HG02943 (cell line): ENCODE results near the gene UBE2S.
A peak's percentile ranks its signal among the peaks of the same experiment; 100 is the strongest.

Experiments used
- ATAC-seq: cut with Tn5 transposase; IDR thresholded peaks from one replicate; pipeline ENCODE4 v1.9.1; 2021; ENCODE audit warnings: mild to moderate bottlenecking, low read depth, moderate library complexity; ENCODE audit not compliant: unreplicated experiment

Gene UBE2S

DNA sequence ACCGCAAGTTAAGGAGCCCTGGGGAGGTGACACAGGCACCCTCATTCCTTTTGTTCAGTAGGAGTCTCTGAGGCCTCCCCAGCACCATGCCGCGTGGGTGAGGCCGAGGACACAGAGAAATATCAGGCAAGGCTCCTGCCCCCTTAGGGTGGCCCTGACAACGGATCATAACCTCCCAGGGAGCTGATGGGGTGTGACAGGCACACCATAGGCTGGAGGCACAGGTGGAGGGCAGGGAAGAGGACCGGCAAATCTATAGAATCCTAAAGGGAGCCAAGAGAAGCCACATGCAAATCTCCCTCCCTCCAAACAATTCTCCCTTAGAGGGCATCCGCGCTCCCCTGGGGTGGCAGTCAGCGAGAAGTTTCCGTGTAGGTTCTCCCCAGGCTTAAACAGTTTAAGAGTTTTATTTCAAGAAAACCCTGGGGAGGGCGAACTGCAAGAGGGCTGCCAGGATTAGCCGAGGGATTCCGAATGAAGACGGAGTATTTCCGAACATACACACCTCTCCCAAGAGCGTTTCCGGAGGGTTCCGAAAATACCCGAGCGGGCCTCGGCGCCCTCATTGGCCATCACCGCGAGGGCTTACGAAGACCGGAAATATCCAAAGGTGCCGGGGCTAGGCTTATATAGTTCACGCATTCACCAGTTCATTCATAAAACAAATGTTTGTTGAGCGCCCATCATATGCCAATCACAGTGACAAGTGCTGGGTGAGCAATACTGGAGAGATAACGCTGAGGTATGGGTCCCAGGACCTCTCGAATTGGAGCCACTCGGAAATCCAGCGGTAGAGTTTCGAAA lies 22.5 kb downstream of the UBE2S start:
- ATAC-seq: peak; percentile 56

DNA sequence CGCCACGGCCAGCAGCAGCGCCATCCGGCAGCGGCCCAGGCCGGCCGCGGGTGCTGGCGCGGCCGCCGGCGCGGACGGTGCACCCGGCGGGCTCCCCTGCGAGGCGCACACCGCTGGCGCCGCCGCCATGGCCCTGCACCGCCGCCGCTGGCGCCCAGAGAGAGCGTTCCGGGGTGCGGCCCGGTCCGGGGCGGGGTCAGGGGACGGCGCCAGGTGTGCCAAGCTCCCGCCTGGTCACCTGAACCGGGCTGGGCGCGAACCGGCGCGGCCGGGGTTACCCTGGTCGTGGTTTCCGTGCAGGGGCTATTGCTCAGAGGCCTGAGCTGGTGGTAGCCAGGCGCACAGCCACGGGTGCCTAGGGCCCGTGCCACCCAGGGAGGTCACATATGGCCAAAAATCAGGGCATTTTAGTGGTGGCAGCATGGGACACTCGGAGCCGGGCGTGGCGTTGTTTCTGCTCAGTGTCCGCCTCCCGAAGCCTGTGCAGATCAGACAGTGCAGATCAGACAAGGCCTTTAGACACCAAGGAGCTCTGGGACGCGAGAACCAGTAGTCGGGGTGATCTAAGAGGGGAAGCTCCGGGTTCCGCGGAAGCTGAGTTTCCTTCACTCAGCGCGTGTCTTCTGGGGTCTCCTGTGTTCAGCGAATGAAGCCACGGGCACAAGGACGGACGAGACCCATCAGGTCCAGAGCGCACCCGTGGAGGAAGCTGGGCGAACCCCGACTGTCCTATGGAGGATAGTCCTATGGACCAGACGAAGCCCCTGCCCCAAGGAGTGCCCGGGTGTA lies 23.3 kb downstream of the UBE2S start, which contains the start of gene TMEM238:
Gene TMEM238, minus strand, starts transcription at position 162 of the 789 bp plus-strand sequence. Its CDS starts 33 bp downstream, at position 129.
- ATAC-seq: no peak

DNA sequence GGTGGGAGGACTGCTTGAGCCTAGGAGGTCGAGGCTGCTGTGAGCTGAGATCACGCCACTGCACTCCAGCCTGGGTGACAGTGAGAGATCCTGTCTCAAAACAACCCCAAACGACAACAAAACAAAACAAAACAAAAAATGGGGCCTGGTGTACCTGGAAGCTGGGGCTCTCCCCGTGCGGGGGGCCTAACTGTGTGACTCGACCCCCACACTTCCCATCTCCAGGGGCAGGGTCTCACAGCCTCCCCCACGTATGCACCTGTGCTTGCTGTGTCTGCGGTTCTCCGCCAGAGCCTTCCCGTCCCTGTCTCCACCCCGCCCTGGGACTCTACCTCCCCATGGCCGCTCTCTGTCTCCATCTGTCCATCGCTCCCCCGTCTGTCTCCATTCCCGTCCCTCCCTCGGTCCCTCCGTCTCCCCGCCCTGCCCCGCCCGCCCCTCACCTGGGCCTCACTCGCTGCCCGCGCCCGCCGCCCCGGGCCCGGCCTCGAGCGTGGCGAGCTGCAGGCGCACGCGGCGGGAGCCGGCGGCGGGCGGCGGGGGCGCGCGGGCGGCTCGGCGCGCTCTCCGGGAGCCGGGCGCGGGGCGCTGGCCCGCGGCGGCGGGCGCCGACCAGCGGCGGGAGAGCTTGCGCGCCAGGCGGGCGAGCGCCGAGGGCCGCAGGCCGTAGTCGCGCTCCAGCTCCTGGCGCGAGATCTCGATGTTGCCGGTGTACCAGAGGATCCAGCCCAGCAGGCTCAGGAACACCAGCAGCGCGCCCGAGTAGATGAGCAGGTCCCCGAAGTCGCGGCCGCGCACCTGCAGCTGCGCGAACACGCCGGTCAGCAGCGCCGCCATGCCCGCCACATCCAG lies 24.1 kb downstream of the UBE2S start:
- no peak for ATAC-seq

DNA sequence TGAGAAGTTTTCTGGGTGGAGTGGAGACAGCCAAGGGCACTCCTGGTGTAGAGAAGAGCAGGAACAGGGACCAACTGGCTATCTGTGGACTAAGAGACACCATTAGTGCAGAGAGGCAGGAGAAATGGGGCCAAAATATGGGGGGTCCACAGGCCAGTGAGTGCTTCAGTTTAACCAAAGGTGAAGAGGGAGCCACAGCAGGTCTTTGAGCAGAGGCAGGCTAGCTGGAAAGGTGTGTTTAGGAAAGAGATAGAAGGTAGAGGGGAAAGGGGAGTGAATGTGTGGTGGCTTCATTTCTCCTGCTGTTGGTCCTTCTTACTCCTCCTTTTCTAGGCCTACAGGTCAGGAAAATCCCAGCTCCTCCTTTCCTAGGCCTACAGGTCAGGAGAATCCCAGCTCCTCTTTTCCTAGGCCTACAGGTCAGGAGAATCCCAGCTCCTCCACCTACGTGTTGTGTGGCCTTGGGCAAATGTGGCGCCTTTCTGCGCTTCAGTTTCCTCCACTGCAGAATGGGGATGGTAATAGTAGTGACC lies 25.0 kb downstream of the UBE2S start:
- no peak for ATAC-seq

DNA sequence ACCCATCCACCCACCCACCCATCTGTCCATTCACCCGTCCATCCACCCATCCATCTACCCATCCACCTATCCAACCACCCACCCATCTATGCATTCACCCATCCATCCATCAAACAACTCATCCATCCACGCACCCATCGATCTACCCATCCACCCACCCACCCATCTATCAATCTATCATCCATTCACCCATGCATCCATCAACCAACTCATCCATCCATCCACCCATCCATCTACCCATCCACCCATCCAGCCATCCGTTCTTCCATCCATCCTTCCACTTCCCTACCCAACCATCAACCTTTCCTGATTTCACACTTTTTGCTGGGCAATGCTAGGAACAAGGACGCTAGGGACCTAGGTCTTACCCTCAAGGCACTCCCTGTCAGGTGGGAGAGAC lies 25.6 kb downstream of the UBE2S start:
- ATAC-seq: no peak

DNA sequence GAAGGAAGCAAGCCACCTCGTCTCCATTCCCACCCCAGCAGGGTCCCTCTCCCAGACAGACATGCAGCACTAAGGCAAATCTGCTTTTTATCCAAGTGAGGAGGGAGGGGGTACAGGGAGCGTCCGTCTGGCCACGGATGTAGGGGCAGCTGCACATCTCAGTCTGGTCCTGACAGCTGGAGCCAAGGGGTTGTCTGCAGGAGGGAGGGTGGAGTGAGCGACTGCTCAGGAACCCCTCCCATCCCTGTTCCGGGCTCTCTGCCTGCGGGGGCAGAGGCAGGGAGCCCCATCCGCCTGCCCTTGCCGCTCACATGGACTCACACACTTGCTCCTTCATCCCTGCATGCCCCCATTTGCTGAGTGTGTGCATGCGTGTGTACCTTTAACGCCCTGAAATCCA lies 28.4 kb downstream of the UBE2S start:
- no peak for ATAC-seq

DNA sequence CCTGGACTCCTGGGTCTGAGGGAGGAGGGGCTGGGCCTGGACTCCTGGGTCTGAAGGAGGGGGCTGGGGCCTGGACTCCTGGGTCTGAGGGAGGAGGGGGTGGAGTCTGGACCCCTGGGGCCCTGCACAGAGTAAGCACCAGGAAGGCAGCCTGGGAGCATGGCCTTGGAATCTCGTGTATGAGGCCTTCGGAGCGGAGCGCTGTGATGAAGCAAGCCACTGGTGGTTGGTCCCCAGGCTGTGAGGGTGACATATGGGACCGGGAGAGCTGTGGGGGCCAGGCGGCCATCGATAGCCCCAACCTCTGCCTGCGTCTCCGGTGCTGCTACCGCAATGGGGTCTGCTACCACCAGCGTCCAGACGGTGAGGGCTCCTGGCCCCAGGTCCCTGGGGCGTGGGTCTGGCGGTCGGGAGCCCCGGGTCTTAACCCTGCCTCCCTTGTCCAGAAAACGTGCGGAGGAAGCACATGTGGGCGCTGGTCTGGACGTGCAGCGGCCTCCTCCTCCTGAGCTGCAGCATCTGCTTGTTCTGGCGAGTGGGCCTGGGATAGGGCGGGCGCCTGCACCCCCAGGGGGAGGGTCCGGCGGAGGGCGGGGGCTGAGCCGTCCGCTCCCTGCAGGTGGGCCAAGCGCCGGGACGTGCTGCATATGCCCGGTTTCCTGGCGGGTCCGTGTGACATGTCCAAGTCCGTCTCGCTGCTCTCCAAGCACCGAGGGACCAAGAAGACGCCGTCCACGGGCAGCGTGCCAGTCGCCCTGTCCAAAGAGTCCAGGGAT lies 30.0 kb downstream of the UBE2S start:
- ATAC-seq: no peak

DNA sequence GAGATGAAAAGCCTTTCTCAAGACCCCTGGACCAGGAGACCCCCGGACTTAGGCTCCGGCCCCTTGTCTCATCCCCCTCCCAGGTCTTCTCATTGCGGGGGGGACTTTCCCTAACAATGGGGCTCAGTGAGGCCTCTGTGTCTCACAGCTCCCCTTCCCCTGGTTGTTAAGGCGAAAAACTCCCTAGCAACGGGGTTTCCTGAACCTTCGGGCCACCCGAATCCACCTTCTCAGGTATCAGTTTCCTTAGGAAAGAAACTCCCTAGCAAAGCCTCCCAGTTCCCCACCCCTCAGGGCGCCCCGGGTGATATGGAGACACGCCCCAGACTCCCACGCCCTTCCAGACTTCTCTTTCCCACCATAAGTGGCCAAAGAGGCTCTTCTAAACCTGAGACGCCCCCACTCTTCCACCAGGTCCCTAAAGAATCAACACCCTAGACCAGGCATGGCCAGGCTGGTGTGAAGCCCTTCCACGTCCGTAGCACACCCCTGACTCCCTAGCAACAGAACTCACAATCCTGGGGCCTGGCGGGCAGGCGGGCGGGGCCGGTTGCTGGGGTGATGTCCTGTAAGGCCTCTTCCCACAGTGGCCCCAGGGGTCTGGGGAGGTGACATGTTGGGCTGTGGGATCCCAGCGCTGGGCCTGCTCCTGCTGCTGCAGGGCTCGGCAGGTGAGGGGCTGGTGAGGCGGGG lies 31.2 kb downstream of the UBE2S start, which contains the start of gene TMEM190:
Gene TMEM190, plus strand, starts transcription at position 586 of the 693 bp plus-strand sequence. Its CDS starts 28 bp downstream, at position 614.
- no peak for ATAC-seq

DNA sequence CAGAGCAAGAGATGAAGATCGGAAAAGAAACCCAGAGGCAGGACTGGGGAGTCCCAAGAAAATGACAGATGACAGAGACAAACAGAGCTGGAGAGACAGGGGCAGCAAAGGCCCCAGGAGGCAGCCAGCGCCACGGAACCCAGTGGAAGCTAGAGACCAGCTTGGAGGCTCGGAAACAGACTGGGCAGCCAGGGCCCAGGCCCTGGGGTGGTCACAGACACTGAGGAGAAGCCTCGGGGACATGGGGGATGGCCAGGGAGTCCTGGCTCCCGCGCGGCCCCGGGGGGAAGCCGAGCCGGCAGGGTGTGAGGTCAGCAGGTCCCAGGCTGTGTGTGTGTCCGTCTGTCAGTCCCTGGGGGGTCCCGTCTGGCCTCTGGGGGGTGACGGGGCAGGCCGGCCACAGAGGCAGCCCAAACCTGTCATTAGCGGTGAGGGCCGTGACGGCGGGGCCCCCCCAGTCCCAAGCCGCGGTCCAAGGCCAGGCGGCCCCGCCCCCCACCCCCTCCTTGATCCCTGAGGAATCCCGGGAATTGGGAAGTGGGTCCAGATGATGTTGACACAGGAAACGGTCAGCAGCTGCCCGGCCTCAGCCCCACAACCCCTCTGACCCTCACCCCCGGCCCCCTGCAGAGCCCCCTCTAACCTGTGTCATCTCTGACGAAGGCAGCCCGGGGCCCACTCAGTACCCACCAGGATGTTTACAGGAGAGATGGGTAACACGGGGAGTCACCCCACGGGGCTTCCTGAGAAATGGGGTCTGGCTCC lies 33.4 kb downstream of the UBE2S start:
- ATAC-seq: no peak

DNA sequence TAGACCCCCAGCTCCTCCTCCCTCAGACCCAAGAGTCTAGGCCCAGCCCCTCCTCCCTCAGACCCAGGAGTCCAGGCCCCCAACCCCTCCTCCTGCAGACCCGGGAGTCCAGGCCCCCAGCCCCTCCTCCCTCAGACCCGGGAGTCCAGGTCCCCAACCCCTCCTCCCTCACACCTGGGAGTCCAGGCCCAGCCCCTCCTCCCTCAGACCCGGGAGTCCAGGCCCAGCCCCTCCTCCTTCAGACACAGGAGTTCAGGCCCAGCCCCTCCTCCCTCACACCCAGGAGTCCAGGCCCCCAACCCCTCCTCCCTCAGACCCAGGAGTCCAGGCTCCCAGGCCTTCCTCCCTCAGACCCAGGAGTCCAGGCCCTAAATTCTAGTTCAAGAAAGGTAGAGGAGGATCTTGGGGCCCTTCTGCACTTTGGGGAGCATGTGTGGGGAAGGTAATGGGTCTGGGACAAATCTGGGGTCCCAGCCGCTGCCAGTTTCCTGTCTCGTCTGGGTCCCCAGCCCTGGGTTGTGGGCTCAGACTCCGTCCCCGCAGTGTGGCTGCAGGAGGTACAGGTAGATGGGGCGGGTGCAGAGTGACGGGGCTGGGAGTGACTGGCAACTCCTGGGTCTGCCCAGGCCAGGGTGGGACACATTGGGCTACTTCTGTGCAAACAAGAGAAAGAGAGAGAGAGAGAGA lies 34.1 kb downstream of the UBE2S start:
- ATAC-seq: no peak

DNA sequence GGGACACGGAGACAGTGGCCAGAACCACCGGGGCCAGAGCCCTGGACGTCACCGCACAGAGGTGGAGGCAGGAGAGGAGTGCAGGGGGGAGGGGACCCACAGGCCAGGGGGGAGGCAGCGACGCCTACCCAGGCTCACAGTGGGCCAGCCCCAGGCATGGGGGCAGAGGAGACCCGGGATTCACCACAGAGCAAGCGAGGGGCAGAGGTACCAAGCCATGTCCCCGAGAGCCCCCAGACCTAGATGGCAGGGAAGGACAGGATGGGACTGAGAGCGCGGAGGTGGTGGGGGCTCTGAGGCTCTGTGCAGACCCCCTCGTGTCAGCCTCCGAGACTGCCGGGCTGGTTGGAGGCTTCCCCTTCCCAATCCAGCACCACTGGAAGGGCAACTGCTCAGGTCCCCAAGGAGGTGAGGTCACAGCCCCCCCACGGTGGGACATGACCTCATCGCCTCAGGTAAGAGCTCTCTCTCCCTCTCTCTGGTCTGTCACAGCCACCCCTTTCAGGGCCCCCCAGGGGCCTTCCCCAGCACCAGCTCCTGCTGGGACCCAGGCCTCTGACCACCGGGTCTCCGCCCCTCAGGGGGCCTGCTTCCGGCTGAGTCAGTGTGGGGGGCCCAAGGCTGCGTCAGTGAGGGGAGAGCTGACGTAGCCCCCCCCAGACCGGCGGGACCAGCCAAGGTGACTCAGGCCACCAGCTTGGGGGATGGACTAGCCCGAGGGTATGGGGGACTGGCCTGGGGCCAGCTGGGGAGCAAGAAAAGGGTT lies 35.1 kb downstream of the UBE2S start:
- ATAC-seq: no peak

DNA sequence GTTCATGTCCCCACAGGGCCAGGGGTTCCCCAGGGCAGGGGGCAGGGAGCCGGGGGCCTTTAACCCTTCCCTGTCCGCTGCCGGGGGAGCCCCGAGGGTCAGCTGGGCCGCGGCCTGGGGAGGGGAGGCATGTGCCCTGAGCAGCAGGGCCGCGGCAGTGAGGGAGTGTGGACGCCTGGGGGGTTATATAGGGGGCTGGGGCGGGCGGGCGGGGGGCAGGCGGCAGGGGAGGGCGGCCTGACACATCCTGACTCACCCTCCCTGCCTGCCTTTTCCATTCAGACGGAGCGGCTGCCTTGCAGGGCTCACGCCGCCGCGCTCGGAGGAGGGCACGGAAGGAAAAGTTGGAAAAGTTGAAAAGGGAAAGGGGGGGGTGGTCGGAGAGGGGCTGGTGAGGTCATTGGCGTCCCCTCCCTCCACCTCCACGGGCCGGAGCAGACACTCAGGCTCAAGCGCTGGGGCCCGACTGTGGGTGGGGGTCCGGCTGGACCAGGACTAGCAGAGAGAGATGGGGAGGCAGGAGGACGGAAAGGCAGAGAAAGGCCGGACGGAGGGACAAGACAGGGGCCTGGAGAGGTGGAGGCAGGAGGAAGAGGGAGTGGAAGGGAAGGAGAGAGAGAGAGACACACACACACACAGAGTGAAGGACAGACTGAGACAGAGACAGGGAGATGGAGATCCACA lies 37.1 kb downstream of the UBE2S start, which contains the start of gene IL11:
Gene IL11, minus strand, starts transcription at position 159 of the 684 bp plus-strand sequence. Its CDS starts 153 bp downstream, at position 6.
- no peak for ATAC-seq

DNA sequence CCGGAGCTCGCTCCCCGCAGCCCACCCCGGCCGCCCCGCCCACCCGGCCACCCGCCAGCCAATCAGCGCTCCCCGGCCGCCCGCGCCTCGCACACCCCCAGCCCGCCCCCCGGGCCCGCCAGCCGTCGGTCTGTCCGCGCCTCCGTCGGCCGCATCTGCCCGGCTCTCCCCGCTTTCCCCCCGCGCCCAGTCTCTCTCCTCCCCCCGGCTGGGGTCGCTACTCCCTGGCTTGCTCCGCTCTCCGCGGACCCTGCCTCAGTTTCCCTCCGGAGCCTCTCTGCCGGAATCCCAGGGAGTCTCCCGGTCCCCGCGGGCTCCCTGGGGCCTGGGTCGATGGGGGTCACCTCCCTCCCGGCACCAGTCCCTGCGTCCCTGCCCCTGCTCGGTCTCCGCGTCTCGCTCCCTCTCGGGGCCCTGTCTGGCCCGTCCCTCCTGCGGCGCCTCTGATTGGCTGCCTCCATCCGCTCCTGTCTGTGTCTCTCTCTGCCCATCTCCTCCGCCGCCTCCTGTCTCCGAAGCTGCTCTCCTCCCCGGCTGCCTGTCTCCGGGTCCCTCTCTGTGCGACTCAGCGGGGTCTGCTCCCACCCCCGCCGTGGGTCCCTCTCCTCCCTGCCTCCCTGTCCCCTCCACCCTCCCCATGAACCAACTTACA lies 37.8 kb downstream of the UBE2S start:
- ATAC-seq: no peak

DNA sequence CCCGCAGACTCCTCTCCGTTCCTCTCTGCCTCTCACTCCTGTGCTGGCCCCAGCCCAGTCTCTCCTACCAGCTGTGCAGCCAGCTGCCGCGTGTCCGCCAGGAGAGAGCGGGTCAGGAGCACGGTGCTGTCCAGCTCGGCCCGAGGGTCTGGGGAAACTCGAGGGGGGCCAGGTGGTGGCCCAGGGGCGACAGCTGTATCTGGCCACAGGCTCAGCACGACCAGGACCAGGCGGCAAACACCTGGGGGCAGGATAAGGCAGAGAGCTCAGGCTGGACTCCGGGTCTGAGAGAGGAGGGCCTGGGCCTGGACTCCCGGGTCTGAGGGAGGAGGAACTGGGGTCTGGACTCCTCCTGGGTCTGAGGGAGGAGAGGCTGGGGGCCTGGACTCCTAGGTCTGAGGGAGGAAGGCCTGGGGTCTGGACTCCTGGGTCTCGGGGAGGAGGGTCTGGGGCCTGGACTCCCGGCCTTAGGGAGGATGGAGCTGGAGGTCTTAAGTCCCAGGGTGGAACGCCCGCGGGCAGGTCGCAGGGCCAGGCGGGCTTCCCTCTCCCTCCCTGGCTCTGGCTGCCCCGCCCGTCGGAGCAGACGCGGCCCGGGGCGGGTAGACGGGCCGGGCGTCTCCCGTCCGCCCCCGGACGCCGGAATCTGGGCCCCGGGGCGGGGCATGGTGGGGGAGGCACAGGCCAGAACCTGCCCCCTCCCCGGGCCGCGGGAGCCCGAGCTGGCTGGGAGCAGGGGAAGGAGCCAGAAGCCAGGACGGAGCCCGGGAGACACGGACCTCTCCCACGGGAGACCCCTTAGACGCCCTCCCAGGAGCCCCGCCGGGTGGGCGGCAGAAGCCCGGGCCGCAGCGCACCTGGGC lies 38.7 kb downstream of the UBE2S start:
- no peak for ATAC-seq

DNA sequence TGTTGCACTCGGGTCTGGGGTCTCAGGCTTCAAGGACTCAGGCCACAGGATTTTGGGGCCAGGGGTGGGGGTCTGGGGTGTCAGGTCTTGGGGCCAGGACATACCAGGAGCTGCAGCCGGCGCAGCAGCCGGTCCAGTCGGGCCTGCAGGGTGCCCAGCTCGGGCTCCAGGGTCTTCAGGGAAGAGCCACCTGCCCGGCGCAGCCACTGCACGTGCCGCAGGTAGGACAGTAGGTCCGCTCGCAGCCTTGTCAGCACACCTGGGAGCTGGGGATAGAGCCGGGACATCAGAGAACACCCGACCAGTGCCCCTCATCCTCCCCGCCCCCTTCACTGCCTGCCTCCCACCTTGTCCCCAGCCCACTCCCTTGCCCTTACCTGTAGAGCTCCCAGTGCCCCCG lies 39.5 kb downstream of the UBE2S start:
- ATAC-seq: no peak
